ENCODE data around the gene STPG1.

The STPG1 gene

GRCh38 chr1:24353292-24353891 is 60.2 kb downstream of the STPG1 start:
- H3K27me3 ChIP-seq (ENCODE audit: insufficient read depth, poor library complexity, severe bottlenecking) = no peaks in the 10 kb centered on the region
- DNase-seq (ENCODE audit: low read depth in 1 of 2, low spot score in 1 of 2) = no peak
- no peak overlapping the region for H3K27ac ChIP-seq (replicated peaks)
- no peak for TF ChIP-seq POLR2AphosphoS5 (IDR thresholded peaks at IDR 0.05; ENCODE audit: low read depth)
- no peak for TF ChIP-seq REST (IDR thresholded peaks at IDR 0.05; ENCODE audit: insufficient replicate concordance, low read depth)
- no peak for TF ChIP-seq CTCF (IDR thresholded peaks at IDR 0.05; ENCODE audit: insufficient read depth, low read length)
- no peak for TF ChIP-seq SPI1 (IDR thresholded peaks at IDR 0.05; ENCODE audit: borderline replicate concordance, low read depth)
- no peak for TF ChIP-seq GABPA (IDR thresholded peaks at IDR 0.05; ENCODE audit: low read depth)
- H3K4me3 ChIP-seq (replicated peaks; ENCODE audit: insufficient read depth, low read length) = no peak overlapping the region

- H3K27ac ChIP-seq (replicated peaks) = no peak overlapping the region
- no peak for DNase-seq (ENCODE audit: low read depth in 1 of 2, low spot score in 1 of 2)
- TF ChIP-seq POLR2AphosphoS5 (IDR thresholded peaks at IDR 0.05; ENCODE audit: low read depth) = no peak
- no peak for TF ChIP-seq REST (IDR thresholded peaks at IDR 0.05; ENCODE audit: insufficient replicate concordance, low read depth)
- TF ChIP-seq SPI1 (IDR thresholded peaks at IDR 0.05; ENCODE audit: borderline replicate concordance, low read depth) = no peak
- no peak for TF ChIP-seq CTCF (IDR thresholded peaks at IDR 0.05; ENCODE audit: insufficient read depth, low read length)
- no peak for TF ChIP-seq GABPA (IDR thresholded peaks at IDR 0.05; ENCODE audit: low read depth)
- no peaks in the 10 kb centered on the region for H3K27me3 ChIP-seq (ENCODE audit: insufficient read depth, poor library complexity, severe bottlenecking)
- H3K4me3 ChIP-seq (replicated peaks; ENCODE audit: insufficient read depth, low read length) = no peak overlapping the region
Observed at GRCh38 chr1:24351918-24352627, 61.5 kb downstream of the STPG1 start.

GRCh38 chr1:24351247-24351646 is 62.3 kb downstream of the STPG1 start:
- no peak for TF ChIP-seq POLR2AphosphoS5 (IDR thresholded peaks at IDR 0.05; ENCODE audit: low read depth)
- TF ChIP-seq SPI1 (IDR thresholded peaks at IDR 0.05; ENCODE audit: borderline replicate concordance, low read depth) = no peak
- TF ChIP-seq CTCF (IDR thresholded peaks at IDR 0.05; ENCODE audit: insufficient read depth, low read length) = no peak
- TF ChIP-seq REST (IDR thresholded peaks at IDR 0.05; ENCODE audit: insufficient replicate concordance, low read depth) = no peak
- TF ChIP-seq GABPA (IDR thresholded peaks at IDR 0.05; ENCODE audit: low read depth) = no peak
- Histone ChIP-seq H3K27me3 (ENCODE audit: insufficient read depth, poor library complexity, severe bottlenecking) (no peaks in the 10 kb centered on the region), H3K27ac (replicated peaks) (no peak overlapping the region), H3K4me3 (replicated peaks; ENCODE audit: insufficient read depth, low read length) (no peak overlapping the region)
- DNase-seq (ENCODE audit: low read depth in 1 of 2, low spot score in 1 of 2) = no peak
